HFFc6 (cell line): ENCODE results near the gene PDE4D. TPM values are rescaled to one million over a fixed set of nuclear protein-coding genes. Genes with fewer than 3 reads are reported as not detected.
"Not testable (repeated sequence)": the region's sequence is repeated elsewhere in the genome, so short reads cannot be mapped to it uniquely, and the experiment has no call there.

ENCODE experiments used
- DNase-seq: peaks from one replicate; pipeline ENCODE4 v3.0.0-alpha.2; 2018
- H3K27ac Mint-ChIP-seq: 2 replicates; pipeline ENCODE4 v1.8.0; 2020; ENCODE audit warnings: mild to moderate bottlenecking, mixed read lengths
- H3K27me3 Mint-ChIP-seq: 2 replicates; pipeline ENCODE4 v1.8.0; 2021; ENCODE audit warnings: mild to moderate bottlenecking, moderate library complexity, mixed read lengths; ENCODE audit not compliant: insufficient read depth
- H3K36me3 Mint-ChIP-seq: 2 replicates; pipeline ENCODE4 v1.8.0; 2021; ENCODE audit warnings: low read depth, mixed read lengths
- H3K4me1 Mint-ChIP-seq: 2 replicates; pipeline ENCODE4 v1.8.0; 2020; ENCODE audit warnings: low read depth, mixed read lengths
- H3K4me3 Mint-ChIP-seq: 2 replicates; pipeline ENCODE4 v1.8.0; 2020; ENCODE audit warnings: mild to moderate bottlenecking, moderate library complexity, mixed read lengths
- H3K9me3 Mint-ChIP-seq: 2 replicates; pipeline ENCODE4 v1.8.0; 2020; ENCODE audit warnings: mild to moderate bottlenecking, mixed read lengths
- total RNA-seq, 6 experiments: library from RNA; stranded (reverse); fragmentation: NEBNext Ultra II Directional; extraction: Animal tissue kit (Norgen Biotek cat#: 25700); gene quantifications; 2 replicates in 1 of 6; 3 replicates in 5 of 6; pipeline ENCODE4 v1.2.3, GENCODE V29; 2021
- TF ChIP-seq, protein P1 (sequence below): fragments of 200-600 bp; sonication (generic); IDR thresholded peaks from 2 replicates; pipeline ENCODE4 v1.5.0; 2021; ENCODE audit warnings: antibody characterized with exemption, mild to moderate bottlenecking

PDE4D gene
- total RNA-seq, 6 experiments from 2014 or later: 1.8 to 7.3 (median 6.2) TPM

DNA sequence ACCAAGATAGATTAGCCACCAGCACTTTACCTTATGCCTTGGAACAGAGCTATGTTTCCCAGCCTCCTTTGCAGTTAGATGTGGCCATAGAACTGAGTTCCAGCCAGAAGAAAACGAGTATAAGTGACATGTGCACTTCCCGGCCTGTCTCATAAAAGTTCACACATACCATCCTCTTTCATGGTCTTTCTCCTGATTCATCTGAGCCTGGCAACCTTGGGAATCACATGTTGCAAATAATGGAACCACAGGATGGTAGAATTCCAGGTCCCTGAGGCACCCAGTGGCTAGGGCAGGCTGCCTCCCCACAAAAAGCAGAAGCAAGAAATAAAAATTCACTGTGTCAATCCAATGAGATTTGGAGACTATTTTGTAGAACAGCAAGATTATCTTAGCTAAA lies 128.1 kb downstream of the PDE4D start:
- TF ChIP-seq, protein P1, sequence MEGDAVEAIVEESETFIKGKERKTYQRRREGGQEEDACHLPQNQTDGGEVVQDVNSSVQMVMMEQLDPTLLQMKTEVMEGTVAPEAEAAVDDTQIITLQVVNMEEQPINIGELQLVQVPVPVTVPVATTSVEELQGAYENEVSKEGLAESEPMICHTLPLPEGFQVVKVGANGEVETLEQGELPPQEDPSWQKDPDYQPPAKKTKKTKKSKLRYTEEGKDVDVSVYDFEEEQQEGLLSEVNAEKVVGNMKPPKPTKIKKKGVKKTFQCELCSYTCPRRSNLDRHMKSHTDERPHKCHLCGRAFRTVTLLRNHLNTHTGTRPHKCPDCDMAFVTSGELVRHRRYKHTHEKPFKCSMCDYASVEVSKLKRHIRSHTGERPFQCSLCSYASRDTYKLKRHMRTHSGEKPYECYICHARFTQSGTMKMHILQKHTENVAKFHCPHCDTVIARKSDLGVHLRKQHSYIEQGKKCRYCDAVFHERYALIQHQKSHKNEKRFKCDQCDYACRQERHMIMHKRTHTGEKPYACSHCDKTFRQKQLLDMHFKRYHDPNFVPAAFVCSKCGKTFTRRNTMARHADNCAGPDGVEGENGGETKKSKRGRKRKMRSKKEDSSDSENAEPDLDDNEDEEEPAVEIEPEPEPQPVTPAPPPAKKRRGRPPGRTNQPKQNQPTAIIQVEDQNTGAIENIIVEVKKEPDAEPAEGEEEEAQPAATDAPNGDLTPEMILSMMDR: no peak
- Mint-ChIP-seq H3K36me3 (no peaks in the 10 kb centered on the region), H3K27me3 (peaks cover 8% of the 10 kb centered on the region; the same call in 1 of the 2 replicates), H3K9me3 (no peaks in the 10 kb centered on the region), H3K4me3 (no peak overlapping the region), H3K27ac (no peak overlapping the region), H3K4me1 (peaks cover 23% of the 10 kb centered on the region)
- DNase-seq: no peak

DNA sequence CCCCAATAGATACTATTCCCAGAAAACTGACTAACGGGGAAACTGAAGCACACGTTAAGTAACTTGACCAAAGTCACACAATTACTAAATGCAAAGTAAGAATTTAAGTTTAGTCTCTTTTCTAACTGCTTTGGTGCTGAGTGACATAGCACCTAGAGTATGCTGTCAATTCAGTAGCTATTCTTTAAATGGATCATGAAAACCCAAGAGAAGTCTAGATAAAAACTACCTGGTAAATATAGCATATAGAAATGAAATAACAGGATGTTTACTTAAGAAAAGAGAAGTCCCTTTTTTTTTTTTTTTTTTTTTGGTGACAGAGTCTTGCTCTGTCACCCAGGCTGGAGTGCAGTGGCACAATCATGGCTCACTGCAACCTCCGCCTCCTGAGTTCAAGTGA lies 129.2 kb downstream of the PDE4D start:
- H3K27ac Mint-ChIP-seq: no peak overlapping the region
- no peaks in the 10 kb centered on the region for H3K9me3 Mint-ChIP-seq
- H3K27me3 Mint-ChIP-seq: peaks cover 8% of the 10 kb centered on the region; the same call in 1 of the 2 replicates
- no peak for DNase-seq
- H3K4me1 Mint-ChIP-seq: peaks cover 21% of the 10 kb centered on the region
- H3K36me3 Mint-ChIP-seq: no peaks in the 10 kb centered on the region
- TF ChIP-seq, protein P1: no peak
- no peak overlapping the region for H3K4me3 Mint-ChIP-seq

DNA sequence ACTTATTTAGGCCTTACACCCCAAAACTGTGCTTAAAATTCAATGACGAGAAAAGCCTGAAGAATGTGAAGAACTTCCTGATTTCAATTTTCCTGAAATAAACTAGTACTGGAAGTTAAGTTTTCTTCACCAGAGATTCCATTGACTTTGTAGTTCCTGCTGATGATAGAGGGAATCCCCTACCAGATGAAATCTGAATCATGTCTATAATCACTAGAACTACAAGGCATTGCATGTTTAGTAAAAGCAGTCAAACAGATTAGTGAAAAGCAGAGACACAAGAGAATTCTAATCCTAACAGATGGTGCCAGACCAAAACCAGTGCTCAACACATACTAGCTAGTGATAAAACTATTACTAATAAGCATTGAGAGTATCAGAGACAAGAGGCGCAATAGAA lies 130.0 kb downstream of the PDE4D start:
- H3K27ac Mint-ChIP-seq: no peak overlapping the region
- no peak for DNase-seq
- peaks cover 8% of the 10 kb centered on the region; the same call in 1 of the 2 replicates for H3K27me3 Mint-ChIP-seq
- H3K9me3 Mint-ChIP-seq: no peaks in the 10 kb centered on the region
- H3K36me3 Mint-ChIP-seq: no peaks in the 10 kb centered on the region
- H3K4me3 Mint-ChIP-seq: no peak overlapping the region
- peaks cover 13% of the 10 kb centered on the region for H3K4me1 Mint-ChIP-seq
- TF ChIP-seq, protein P1: no peak

GRCh38 chr5:59762232-59762631 lies 131.3 kb downstream of the PDE4D start:
- H3K27ac Mint-ChIP-seq, H3K4me1 Mint-ChIP-seq, H3K36me3 Mint-ChIP-seq, DNase-seq, H3K4me3 Mint-ChIP-seq, H3K27me3 Mint-ChIP-seq, H3K9me3 Mint-ChIP-seq: not testable (repeated sequence)

DNA sequence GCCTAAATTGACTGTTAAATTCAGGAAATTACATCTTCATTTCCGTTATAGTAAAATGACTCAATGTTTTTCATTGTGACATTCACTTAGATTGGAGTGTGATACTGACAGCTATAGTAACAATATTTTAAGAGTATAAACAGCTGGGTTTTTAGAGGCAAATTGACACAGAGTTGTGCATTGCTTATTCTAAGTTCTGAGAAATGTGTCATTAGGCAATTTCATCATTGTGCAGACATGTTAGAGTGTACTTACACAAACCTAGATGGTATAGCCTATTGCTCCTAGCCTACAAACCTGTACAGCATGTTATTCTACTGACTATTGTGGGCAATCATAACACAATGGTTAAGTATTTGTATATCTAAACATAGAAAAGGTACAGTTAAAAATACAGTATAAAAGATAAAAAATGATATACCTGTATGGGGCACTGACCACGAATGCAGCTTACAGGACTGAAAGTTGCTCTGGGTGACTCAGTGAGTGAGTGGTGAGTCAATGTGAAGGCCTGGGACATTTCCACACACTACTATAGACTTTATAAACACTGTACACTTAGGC lies 132.7 kb downstream of the PDE4D start:
- H3K4me1 Mint-ChIP-seq: 0 out of 2 replicates have a peak, but pooled peaks cover 6% of the 10 kb centered on the region
- H3K4me3 Mint-ChIP-seq: no peak overlapping the region
- TF ChIP-seq, protein P1: no peak
- no peak overlapping the region for H3K27ac Mint-ChIP-seq
- no peaks in the 10 kb centered on the region for H3K36me3 Mint-ChIP-seq
- H3K27me3 Mint-ChIP-seq: 0 out of 2 replicates have a peak, but pooled peaks cover 3% of the 10 kb centered on the region
- peak; percentile 39 for DNase-seq
- H3K9me3 Mint-ChIP-seq: no peaks in the 10 kb centered on the region

DNA sequence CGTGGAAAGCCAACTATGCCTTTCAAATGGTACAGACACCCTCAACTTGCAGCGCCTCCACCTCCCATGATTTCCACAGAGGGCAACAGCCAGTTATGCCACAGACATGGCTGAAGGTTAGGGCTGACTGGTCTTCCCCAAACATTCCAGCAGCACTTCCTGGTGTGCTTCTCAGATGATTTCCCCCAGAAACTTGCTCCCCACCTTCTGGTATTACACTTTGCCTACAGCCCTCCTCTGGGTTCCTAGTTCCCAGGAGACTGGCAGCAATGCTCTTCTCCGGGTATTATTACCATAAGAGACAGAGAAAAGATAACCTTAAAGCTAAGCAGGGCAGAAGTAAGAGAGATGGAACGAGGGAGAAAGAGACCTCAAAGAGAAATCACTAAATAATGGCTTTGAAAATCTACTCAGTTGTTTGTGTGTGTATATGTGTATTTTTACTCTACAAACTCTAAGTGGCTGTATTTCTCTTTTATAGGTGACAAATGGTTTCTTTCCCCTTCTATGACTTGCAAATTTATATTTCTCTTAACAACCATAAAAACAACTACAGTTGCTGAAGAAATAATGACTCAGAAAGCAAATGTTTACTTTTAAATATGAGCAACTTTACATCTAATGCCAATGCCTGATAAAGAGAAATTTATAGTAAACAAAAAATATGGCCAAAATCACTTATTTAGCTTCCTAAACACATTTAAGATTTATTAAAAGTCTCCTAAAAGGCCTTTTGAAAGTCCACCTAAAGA lies 133.8 kb downstream of the PDE4D start:
- TF ChIP-seq, protein P1: no peak
- Mint-ChIP-seq H3K27me3 (no peaks in the 10 kb centered on the region), H3K9me3 (no peaks in the 10 kb centered on the region), H3K4me3 (no peak overlapping the region), H3K36me3 (no peaks in the 10 kb centered on the region), H3K27ac (peak overlapping the region; percentile 30; the same call in 1 of the 2 replicates), H3K4me1 (0 out of 2 replicates have a peak, but pooled peaks cover 6% of the 10 kb centered on the region)
- no peak for DNase-seq
